ENCODE measurements around the gene GMFB.
"Not testable (repeated sequence)": the region's sequence is repeated elsewhere in the genome, so short reads cannot be mapped to it uniquely, and the experiment has no call there.

The GMFB gene

GRCh38 chr14:54440476-54440872 is 48.3 kb downstream of the GMFB start:
- DNase-seq (ENCODE audit: low spot score), result no peak
- in situ Hi-C loops (cut with MboI; ENCODE audit: low sequenced_read_pairs, unreplicated experiment), result no loop called here
- no peak for TF ChIP-seq CTCF (IDR thresholded peaks at IDR 0.05; ENCODE audit: borderline replicate concordance, control extremely low read depth, extremely low read depth, insufficient read depth, missing control alignments)

DNA sequence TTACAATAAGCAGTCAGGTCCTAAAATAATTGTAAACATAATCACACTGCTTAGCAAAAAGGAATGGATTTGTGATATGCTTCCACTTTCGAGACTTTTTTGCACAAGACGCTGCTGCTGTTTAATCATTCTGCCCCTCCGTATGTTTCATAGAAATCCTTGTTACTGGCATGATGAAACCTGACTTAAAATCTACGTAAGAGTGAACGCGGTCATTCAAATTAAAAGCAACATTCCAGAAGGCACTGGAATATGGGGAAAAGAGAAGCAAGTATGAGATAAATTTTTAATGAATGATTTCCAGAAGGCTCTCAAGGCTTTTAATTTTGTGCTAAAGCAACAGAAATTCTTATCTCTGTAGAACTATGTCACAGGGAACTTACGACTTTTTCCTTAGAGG is 48.7 kb downstream of the GMFB start:
- no peak for DNase-seq (ENCODE audit: low spot score)
- TF ChIP-seq CTCF (IDR thresholded peaks at IDR 0.05; ENCODE audit: borderline replicate concordance, control extremely low read depth, extremely low read depth, insufficient read depth, missing control alignments), result no peak
- in situ Hi-C loops (cut with MboI; ENCODE audit: low sequenced_read_pairs, unreplicated experiment), result no loop called here

GRCh38 chr14:54438703-54439102 is 50.1 kb downstream of the GMFB start:
- TF ChIP-seq CTCF (IDR thresholded peaks at IDR 0.05; ENCODE audit: borderline replicate concordance, control extremely low read depth, extremely low read depth, insufficient read depth, missing control alignments), result no peak
- DNase-seq (ENCODE audit: low spot score), result no peak
- in situ Hi-C loops (cut with MboI; ENCODE audit: low sequenced_read_pairs, unreplicated experiment), result no loop called here

DNA sequence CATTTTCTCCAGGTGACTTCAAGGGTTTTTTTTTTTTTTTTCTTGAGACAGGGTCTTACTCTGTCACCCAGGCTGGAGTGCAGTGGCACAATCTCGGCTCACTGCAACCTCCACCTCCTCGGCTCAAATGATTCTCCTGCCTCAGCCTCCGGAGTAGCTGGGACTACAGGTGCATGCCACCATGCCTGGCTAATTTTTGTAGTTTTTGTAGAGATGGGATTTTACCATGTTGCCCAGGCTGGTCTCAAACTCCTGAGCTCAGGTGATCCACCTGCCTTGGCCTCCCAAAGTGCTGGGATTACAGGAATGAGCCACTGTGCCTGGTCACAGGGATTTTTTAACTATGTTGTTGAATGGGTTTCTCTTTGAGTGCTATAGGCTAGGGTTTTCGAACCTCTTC is 50.8 kb downstream of the GMFB start:
- in situ Hi-C loops (cut with MboI; ENCODE audit: low sequenced_read_pairs, unreplicated experiment); DNase-seq (ENCODE audit: low spot score): not testable (repeated sequence)

- in situ Hi-C loops (cut with MboI; ENCODE audit: low sequenced_read_pairs, unreplicated experiment), result no loop called here
- no peak for TF ChIP-seq CTCF (IDR thresholded peaks at IDR 0.05; ENCODE audit: borderline replicate concordance, control extremely low read depth, extremely low read depth, insufficient read depth, missing control alignments)
- DNase-seq (ENCODE audit: low spot score), result peak; percentile 28
Measured at GRCh38 chr14:54435500-54435981, 53.2 kb downstream of the GMFB start.

- DNase-seq (ENCODE audit: low spot score), result no peak
- TF ChIP-seq CTCF (IDR thresholded peaks at IDR 0.05; ENCODE audit: borderline replicate concordance, control extremely low read depth, extremely low read depth, insufficient read depth, missing control alignments), result no peak
- in situ Hi-C loops (cut with MboI; ENCODE audit: low sequenced_read_pairs, unreplicated experiment), result no loop called here
Measured at GRCh38 chr14:54428527-54428926, 60.3 kb downstream of the GMFB start.

- TF ChIP-seq CTCF (IDR thresholded peaks at IDR 0.05; ENCODE audit: borderline replicate concordance, control extremely low read depth, extremely low read depth, insufficient read depth, missing control alignments), result no peak
- no peak for DNase-seq (ENCODE audit: low spot score)
- in situ Hi-C loops (cut with MboI; ENCODE audit: low sequenced_read_pairs, unreplicated experiment), result no loop called here
Measured at GRCh38 chr14:54427871-54428270, 60.9 kb downstream of the GMFB start.
